Mesothelial cell of epicardium (in vitro differentiated cells): Measurements from ENCODE around the gene TRMT11. TPM values are rescaled to one million over a fixed set of nuclear protein-coding genes. Genes with fewer than 3 reads are reported as not detected.

Experiments
- DNase-seq, 2 experiments: peaks; one replicate each; pipeline ENCODE4 v3.0.0; 2021; ENCODE audit warnings: low spot score in 2 of 2; ENCODE audit not compliant: unreplicated experiment in 2 of 2
- H3K27ac Mint-ChIP-seq: 2 replicates; pipeline ENCODE4 v1.8.0; 2021; ENCODE audit warnings: mixed read lengths
- H3K27me3 Mint-ChIP-seq: 2 replicates; pipeline ENCODE4 v1.8.0; 2021; ENCODE audit warnings: low read depth, mixed read lengths
- H3K36me3 Mint-ChIP-seq: 2 replicates; pipeline ENCODE4 v1.8.0; 2021; ENCODE audit warnings: mixed read lengths
- H3K4me1 Mint-ChIP-seq: 2 replicates; pipeline ENCODE4 v1.8.0; 2021; ENCODE audit warnings: mixed read lengths
- H3K4me3 Mint-ChIP-seq: 2 replicates; pipeline ENCODE4 v1.8.0; 2021; ENCODE audit warnings: mild to moderate bottlenecking, moderate library complexity, mixed read lengths
- H3K9me3 Mint-ChIP-seq: 2 replicates; pipeline ENCODE4 v1.8.0; 2021; ENCODE audit warnings: mixed read lengths
- total RNA-seq: library from RNA; stranded (reverse); gene quantifications from 3 replicates; pipeline ENCODE4 v1.2.1, GENCODE V29; 2021
- TF ChIP-seq, protein P1 (sequence below): fragments of 200-600 bp; sonication (generic); IDR thresholded peaks from one replicate; pipeline ENCODE4 v1.5.0; 2021; ENCODE audit warnings: antibody characterized with exemption; ENCODE audit not compliant: unreplicated experiment

TRMT11 gene
- total RNA-seq, 1 donor from 2014 or later: 31.8 TPM

DNA sequence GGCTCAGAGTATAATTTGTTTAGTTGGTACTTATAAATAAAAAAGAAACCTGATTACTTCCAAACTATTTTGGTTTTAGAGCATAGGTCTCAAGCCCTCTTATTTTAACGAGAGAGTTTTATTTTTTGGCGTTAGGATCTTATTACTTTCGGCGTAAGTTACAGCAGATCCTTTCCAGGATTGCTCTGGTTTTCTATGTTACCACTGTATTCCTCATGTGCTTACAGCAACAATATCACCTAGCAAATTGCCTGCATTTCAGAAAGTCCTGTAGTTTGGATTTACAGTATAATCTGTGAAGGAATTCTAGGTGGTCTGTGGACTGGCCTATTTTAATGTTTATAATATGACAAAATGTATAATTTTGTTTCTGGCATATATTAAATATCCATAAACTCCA lies 54.1 kb downstream of the TRMT11 start:
- H3K36me3 Mint-ChIP-seq: peaks cover 43% of the 10 kb centered on the region
- no peaks in the 10 kb centered on the region for H3K27me3 Mint-ChIP-seq
- H3K4me3 Mint-ChIP-seq: no peak overlapping the region
- TF ChIP-seq, protein P1, sequence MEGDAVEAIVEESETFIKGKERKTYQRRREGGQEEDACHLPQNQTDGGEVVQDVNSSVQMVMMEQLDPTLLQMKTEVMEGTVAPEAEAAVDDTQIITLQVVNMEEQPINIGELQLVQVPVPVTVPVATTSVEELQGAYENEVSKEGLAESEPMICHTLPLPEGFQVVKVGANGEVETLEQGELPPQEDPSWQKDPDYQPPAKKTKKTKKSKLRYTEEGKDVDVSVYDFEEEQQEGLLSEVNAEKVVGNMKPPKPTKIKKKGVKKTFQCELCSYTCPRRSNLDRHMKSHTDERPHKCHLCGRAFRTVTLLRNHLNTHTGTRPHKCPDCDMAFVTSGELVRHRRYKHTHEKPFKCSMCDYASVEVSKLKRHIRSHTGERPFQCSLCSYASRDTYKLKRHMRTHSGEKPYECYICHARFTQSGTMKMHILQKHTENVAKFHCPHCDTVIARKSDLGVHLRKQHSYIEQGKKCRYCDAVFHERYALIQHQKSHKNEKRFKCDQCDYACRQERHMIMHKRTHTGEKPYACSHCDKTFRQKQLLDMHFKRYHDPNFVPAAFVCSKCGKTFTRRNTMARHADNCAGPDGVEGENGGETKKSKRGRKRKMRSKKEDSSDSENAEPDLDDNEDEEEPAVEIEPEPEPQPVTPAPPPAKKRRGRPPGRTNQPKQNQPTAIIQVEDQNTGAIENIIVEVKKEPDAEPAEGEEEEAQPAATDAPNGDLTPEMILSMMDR: no peak
- no peak overlapping the region for H3K27ac Mint-ChIP-seq
- H3K4me1 Mint-ChIP-seq: peaks cover 9% of the 10 kb centered on the region
- peaks cover 10% of the 10 kb centered on the region for H3K9me3 Mint-ChIP-seq
- DNase-seq: no peak

DNA sequence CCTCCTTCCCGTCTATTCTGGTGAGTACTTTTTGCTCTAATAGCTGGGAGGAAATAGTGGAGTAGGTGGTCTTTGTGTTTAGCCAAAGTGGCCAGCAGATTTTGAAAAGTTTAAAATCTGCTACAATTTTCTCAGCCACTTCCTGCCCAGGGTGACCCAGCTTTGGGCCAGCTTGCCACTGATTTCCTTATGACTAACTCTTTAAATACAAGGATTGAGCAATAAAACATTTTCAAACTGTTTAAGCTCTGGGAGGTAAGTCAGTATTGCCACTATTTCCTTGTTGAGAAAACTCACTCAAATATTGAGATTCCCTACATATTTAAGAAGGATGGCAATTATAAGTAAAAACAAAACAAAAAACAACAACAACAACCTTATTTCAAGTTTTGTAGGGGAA lies 54.5 kb downstream of the TRMT11 start:
- Mint-ChIP-seq H3K9me3 (peaks cover 10% of the 10 kb centered on the region), H3K4me3 (no peak overlapping the region), H3K27ac (no peak overlapping the region), H3K36me3 (peaks cover 45% of the 10 kb centered on the region), H3K27me3 (no peaks in the 10 kb centered on the region), H3K4me1 (peaks cover 9% of the 10 kb centered on the region)
- DNase-seq: no peak
- TF ChIP-seq, protein P1: no peak

DNA sequence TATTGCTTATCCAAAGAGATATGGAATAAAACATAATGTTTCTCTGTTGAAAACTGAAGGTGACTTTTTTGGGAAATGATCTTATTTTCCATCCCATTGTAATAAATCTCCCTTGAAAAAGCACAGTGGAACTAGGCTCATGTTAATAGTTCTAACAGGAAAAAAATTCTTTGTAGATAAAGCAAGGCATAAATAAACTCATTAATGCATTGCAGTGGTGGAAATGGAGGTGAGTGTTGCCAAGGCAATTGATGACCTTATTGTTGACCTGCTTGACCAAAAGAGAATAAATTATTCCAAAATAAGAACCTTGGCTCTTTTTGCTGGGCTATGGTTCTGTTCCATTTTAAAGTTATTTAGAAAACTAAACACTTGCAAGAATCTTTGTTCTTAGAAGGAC lies 55.2 kb downstream of the TRMT11 start:
- no peak for DNase-seq
- no peak overlapping the region for H3K27ac Mint-ChIP-seq
- H3K4me1 Mint-ChIP-seq: peaks cover 9% of the 10 kb centered on the region
- H3K36me3 Mint-ChIP-seq: peaks cover 45% of the 10 kb centered on the region
- no peak overlapping the region for H3K4me3 Mint-ChIP-seq
- H3K9me3 Mint-ChIP-seq: peaks cover 10% of the 10 kb centered on the region
- H3K27me3 Mint-ChIP-seq: no peaks in the 10 kb centered on the region
- TF ChIP-seq, protein P1: no peak

DNA sequence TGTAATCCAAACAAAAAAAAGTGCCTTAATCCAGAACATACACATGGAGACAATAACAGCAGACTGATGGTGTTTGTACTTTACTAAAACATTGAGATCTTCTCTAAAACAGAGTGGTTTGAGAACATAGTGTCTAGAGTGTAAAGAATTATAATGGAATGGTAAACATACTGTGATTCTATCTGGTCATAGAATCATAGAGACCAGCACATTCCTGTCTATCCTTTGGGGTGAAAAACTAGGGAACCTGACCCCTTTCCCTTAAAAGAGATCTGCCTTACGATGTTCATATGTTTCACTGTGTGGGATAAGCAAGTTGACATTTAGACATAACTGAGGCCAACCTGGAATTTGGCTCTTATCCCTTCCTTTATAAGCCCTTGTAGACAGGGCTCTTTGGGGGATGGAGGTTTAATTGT lies 55.7 kb downstream of the TRMT11 start:
- no peak overlapping the region for H3K4me3 Mint-ChIP-seq
- peaks cover 48% of the 10 kb centered on the region for H3K36me3 Mint-ChIP-seq
- peaks cover 9% of the 10 kb centered on the region for H3K4me1 Mint-ChIP-seq
- H3K9me3 Mint-ChIP-seq: peaks cover 10% of the 10 kb centered on the region
- H3K27me3 Mint-ChIP-seq: no peaks in the 10 kb centered on the region
- DNase-seq: no peak
- TF ChIP-seq, protein P1: no peak
- no peak overlapping the region for H3K27ac Mint-ChIP-seq

DNA sequence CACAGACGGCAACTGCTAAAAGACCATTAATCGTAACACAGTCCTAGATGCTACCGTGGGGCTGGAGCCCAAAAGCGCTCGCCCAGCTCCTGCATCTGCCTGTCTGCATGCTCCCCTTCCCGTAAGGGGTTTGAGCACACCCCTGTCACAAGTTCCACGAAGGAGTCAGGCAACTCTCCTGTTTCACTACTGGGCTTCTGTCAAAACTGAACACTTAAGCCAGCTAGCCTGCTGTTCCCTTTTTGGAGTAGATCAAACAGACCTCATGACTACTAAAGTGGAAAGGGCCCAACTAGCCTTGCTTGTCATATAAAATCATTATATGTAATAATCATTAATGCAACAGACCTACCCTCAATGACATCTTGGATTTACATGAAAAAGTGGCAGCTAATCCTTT lies 61.3 kb downstream of the TRMT11 start:
- H3K27ac Mint-ChIP-seq: no peak overlapping the region
- no peaks in the 10 kb centered on the region for H3K27me3 Mint-ChIP-seq
- no peak overlapping the region for H3K4me3 Mint-ChIP-seq
- H3K9me3 Mint-ChIP-seq: peaks cover 7% of the 10 kb centered on the region
- H3K36me3 Mint-ChIP-seq: peaks cover 64% of the 10 kb centered on the region
- TF ChIP-seq, protein P1: no peak
- no peak for DNase-seq
- no peaks in the 10 kb centered on the region for H3K4me1 Mint-ChIP-seq

DNA sequence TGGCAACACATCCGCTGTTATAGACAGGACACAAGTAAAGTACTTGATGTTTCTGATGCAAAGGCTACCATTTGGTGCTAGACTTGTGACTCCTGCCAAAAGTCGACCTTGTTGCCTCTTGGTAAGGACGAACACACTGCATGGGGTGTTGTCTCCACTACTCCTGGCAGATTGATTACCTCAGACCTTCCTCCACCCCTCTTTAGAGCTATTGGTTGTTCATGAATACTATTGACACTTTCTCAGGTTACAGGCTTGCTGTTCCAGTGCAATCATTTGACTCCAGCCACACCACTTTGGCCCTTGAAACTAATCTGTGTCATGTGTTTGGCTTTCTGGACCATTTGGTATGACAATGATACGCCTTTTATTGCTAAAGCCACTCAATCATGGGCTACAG lies 62.3 kb downstream of the TRMT11 start:
- DNase-seq: no peak
- H3K36me3 Mint-ChIP-seq: peaks cover 72% of the 10 kb centered on the region
- H3K27ac Mint-ChIP-seq: no peak overlapping the region
- H3K27me3 Mint-ChIP-seq: no peaks in the 10 kb centered on the region
- peaks cover 6% of the 10 kb centered on the region for H3K9me3 Mint-ChIP-seq
- TF ChIP-seq, protein P1: no peak
- H3K4me3 Mint-ChIP-seq: no peak overlapping the region
- H3K4me1 Mint-ChIP-seq: no peaks in the 10 kb centered on the region
